Measurements from ENCODE around the gene ZNF277. TPM values are rescaled to one million over a fixed set of nuclear protein-coding genes. Genes with fewer than 3 reads are reported as not detected.

Gene ZNF277
- total and polyA plus RNA-seq, 2 donors (not counting 3 experiments of a cell fraction or from before 2014, with no cell fraction given), result 7.8 to 22.6 TPM

- H3K36me3 ChIP-seq (ENCODE audit: control insufficient read depth in 2 of 2, extremely low read depth in 1 of 2, insufficient read depth in 2 of 2, low read length in 2 of 2), result no peaks in the 10 kb centered on the region
- FAIRE-seq (no peak), DNase-seq (ENCODE audit: low read depth, low spot score) (no peak)
- intact Hi-C loops (cut with micrococcal nuclease), result no loop called here
- dilution Hi-C loops (cut with MboI; ENCODE audit: extremely low pct_ligation_motif_present, low sequenced_read_pairs), result no loop called here
- no peak overlapping the region for H3K27ac ChIP-seq (ENCODE audit: insufficient read depth, low read depth, low read length)
- POLR2A ChIA-PET, result no interaction called here
- H3K9me1 ChIP-seq (replicated peaks; ENCODE audit: control insufficient read depth, extremely low read depth, insufficient read depth, low read length), result no peaks in the 10 kb centered on the region
- H3K9me3 ChIP-seq (replicated peaks; ENCODE audit: control insufficient read depth, insufficient read depth, low read length), result no peaks in the 10 kb centered on the region
- TF ChIP-seq EZH2 (IDR thresholded peaks at IDR 0.05; ENCODE audit: borderline replicate concordance, low read depth, low read length, severe bottlenecking) (no peak), MAX (IDR thresholded peaks at IDR 0.05; ENCODE audit: insufficient read depth, insufficient read length) (no peak), MYC (IDR thresholded peaks at IDR 0.05; ENCODE audit: low read depth, low read length) (no peak), GATA2 (IDR thresholded peaks at IDR 0.05; ENCODE audit: insufficient read depth, insufficient read length, low read depth, low read length) (no peak), POLR2A (IDR thresholded peaks at IDR 0.05; ENCODE audit: low read depth, low read length) (no peak), CTCF (IDR thresholded peaks at IDR 0.05; ENCODE audit: extremely low read depth in 1 of 2, insufficient read depth in 1 of 2, low read depth in 1 of 2, low read length in 2 of 2) (no peak), JUN (IDR thresholded peaks at IDR 0.05; ENCODE audit: borderline replicate concordance, insufficient read depth, insufficient read length, low read depth) (no peak), FOS (IDR thresholded peaks at IDR 0.05; ENCODE audit: borderline replicate concordance, insufficient read depth, low read length) (no peak), POLR2AphosphoS5 (IDR thresholded peaks at IDR 0.05; ENCODE audit: insufficient read depth, low read depth, low read length) (no peak)
- H4K20me1 ChIP-seq (replicated peaks; ENCODE audit: control insufficient read depth, extremely low read depth, insufficient read depth, low read length), result no peaks in the 10 kb centered on the region
- no peaks in the 10 kb centered on the region for H3K27me3 ChIP-seq (ENCODE audit: control insufficient read depth in 2 of 2, insufficient read depth in 2 of 2, low read length in 2 of 2)
- H3K9ac ChIP-seq (replicated peaks; ENCODE audit: extremely low read depth, insufficient read depth, low read length), result no peak overlapping the region
- CTCF ChIA-PET, result no interaction called here
- H3K79me2 ChIP-seq (ENCODE audit: control insufficient read depth, insufficient read depth, low read length), result no peaks in the 10 kb centered on the region
- H3K4me2 ChIP-seq (ENCODE audit: insufficient read depth, low read length), result no peak overlapping the region
- H3K4me1 ChIP-seq (ENCODE audit: control insufficient read depth, extremely low read depth, insufficient read depth, low read length), result no peaks in the 10 kb centered on the region
- no peak overlapping the region for H2AFZ ChIP-seq (ENCODE audit: low read depth, low read length)
- H3K4me3 ChIP-seq (replicated peaks in 1 of 3; ENCODE audit: insufficient read depth in 1 of 3, low read depth in 1 of 3, low read length in 3 of 3), result no peak overlapping the region
- no TSS peak for BruUV-seq (replicated peaks)
Measured at GRCh38 chr7:112254709-112255387, 48.4 kb downstream of the ZNF277 start.

Data from endothelial cell of umbilical vein (primary cell).